B cell (primary cell): ENCODE results near the gene SHC4. TPM values are rescaled to one million over a fixed set of nuclear protein-coding genes. Genes with fewer than 3 reads are reported as not detected.

Experiments used
- ATAC-seq: fragments of 200-7000 bp; cut with Tn5 transposase; one replicate; pipeline ENCODE4 v1.10.0; 2021; ENCODE audit warnings: low read depth, mild to moderate bottlenecking, moderate number of reproducible peaks, moderate library complexity
- CTCF ChIA-PET: fragments of 350-600 bp; sonication (Branson Sonifier 250); formaldehyde crosslinking; loops from one replicate; lab custom pipeline; 2021; ENCODE audit warnings: antibody characterized with exemption, inconsistent platforms; lab: Charles Lee
- POLR2A ChIA-PET: fragments of 350-600 bp; sonication (Branson Sonifier 250); formaldehyde crosslinking; loops from one replicate; lab custom pipeline; 2021; ENCODE audit warnings: antibody characterized with exemption; lab: Charles Lee
- DNase-seq: peaks from one replicate; pipeline ENCODE4 v3.0.0; 2013
- H2AFZ ChIP-seq: 2 replicates; pipeline ENCODE4 v1.6.1; 2012; ENCODE audit warnings: mild to moderate bottlenecking, low read depth, low read length; ENCODE audit not compliant: insufficient read depth, poor library complexity, severe bottlenecking
- H3K27ac ChIP-seq, 2 donors: 1 replicate in 1 of 2; 2 replicates in 1 of 2; pipeline ENCODE4 v1.5.1; 2012 to 2013; ENCODE audit warnings: low read length in 2 of 2, mild to moderate bottlenecking in 2 of 2, moderate library complexity in 1 of 2
- H3K27me3 ChIP-seq, 4 experiments: fragments of 200-600 bp in 1 of 4; sonication (generic) in 1 of 4; replicated peaks in 1 of 4; 1 replicate in 2 of 4; 2 replicates in 2 of 4; pipeline versions ENCODE4 v1.6.1 to v1.7.0; 2013 to 2016; ENCODE audit warnings: low read length in 3 of 4, mild to moderate bottlenecking in 2 of 4, mixed read lengths in 1 of 4, moderate library complexity in 1 of 4; ENCODE audit not compliant: insufficient read depth in 4 of 4, control insufficient read depth in 3 of 4; ENCODE audit errors: control extremely low read depth in 1 of 4
- H3K36me3 ChIP-seq, 2 experiments: replicated peaks in 1 of 2; 1 replicate in 1 of 2; 2 replicates in 1 of 2; pipeline versions ENCODE4 v1.6.1 to v1.7.1; 2013; ENCODE audit warnings: low read length in 1 of 2; ENCODE audit not compliant: insufficient read depth in 2 of 2, control insufficient read depth in 1 of 2; ENCODE audit errors: control extremely low read depth in 1 of 2, extremely low read depth in 1 of 2
- H3K4me1 ChIP-seq, 2 donors: fragments of 200-600 bp in 1 of 2; sonication (generic) in 1 of 2; 1 replicate in 1 of 2; 2 replicates in 1 of 2; pipeline versions ENCODE4 v1.5.1 to v1.6.1; 2013 to 2017; ENCODE audit warnings: low read length in 2 of 2; ENCODE audit not compliant: control insufficient read depth in 2 of 2, insufficient read depth in 2 of 2
- H3K4me2 ChIP-seq: replicated peaks from 2 replicates; pipeline ENCODE3; 2012; ENCODE audit warnings: mild to moderate bottlenecking, low read depth, low read length; ENCODE audit not compliant: poor library complexity, severe bottlenecking
- H3K4me3 ChIP-seq, 5 experiments: fragments of 200-600 bp in 1 of 5; sonication (generic) in 1 of 5; 1 replicate in 3 of 5; 2 replicates in 2 of 5; pipeline versions ENCODE4 v1.5.1 to v1.7.0; 2011 to 2016; ENCODE audit warnings: low read length in 4 of 5, mild to moderate bottlenecking in 4 of 5, low read depth in 2 of 5, control low read depth in 1 of 5, moderate library complexity in 1 of 5; ENCODE audit not compliant: insufficient read depth in 1 of 5; ENCODE audit errors: control extremely low read depth in 1 of 5, extremely low read depth in 1 of 5
- H3K79me2 ChIP-seq: fragments of 200-600 bp; sonication (generic); one replicate; pipeline ENCODE4 v1.6.0; 2016; ENCODE audit warnings: low read length; ENCODE audit not compliant: control insufficient read depth, insufficient read depth
- H3K9ac ChIP-seq: fragments of 200-600 bp; sonication (generic); 2 replicates; pipeline ENCODE4 v1.6.1; 2017; ENCODE audit warnings: mild to moderate bottlenecking, low read length, moderate library complexity
- H3K9me3 ChIP-seq, 3 donors: one replicate each; pipeline versions ENCODE4 v1.6.1 to v1.7.1; 2013; ENCODE audit warnings: low read length in 2 of 3; ENCODE audit not compliant: control insufficient read depth in 2 of 3, insufficient read depth in 1 of 3; ENCODE audit errors: control extremely low read depth in 1 of 3
- H4K20me1 ChIP-seq: 2 replicates; pipeline ENCODE4 v1.6.0; 2012; ENCODE audit warnings: mild to moderate bottlenecking, low read length; ENCODE audit not compliant: insufficient read depth, control insufficient read depth, poor library complexity, severe bottlenecking
- H3K27ac Mint-ChIP-seq: one replicate; pipeline ENCODE4 v1.8.0; 2021; ENCODE audit warnings: mixed read lengths
- H3K27me3 Mint-ChIP-seq: one replicate; pipeline ENCODE4 v1.8.0; 2021; ENCODE audit warnings: mixed read lengths
- H3K4me1 Mint-ChIP-seq: one replicate; pipeline ENCODE4 v1.8.0; 2021; ENCODE audit warnings: mixed read lengths
- H3K4me3 Mint-ChIP-seq: one replicate; pipeline ENCODE4 v1.8.0; 2021; ENCODE audit warnings: mixed read lengths
- H3K9me3 Mint-ChIP-seq: one replicate; pipeline ENCODE4 v1.8.0; 2022; ENCODE audit warnings: mixed read lengths; ENCODE audit not compliant: insufficient read depth
- CTCF ChIP-seq: fragments of 200-600 bp; IDR thresholded peaks from one replicate; pipeline ENCODE4 v1.8.0; 2022; ENCODE audit warnings: antibody characterized with exemption, mild to moderate bottlenecking
- EZH2 ChIP-seq: IDR thresholded peaks from 2 replicates; pipeline ENCODE4 v1.6.1; 2012; ENCODE audit warnings: borderline replicate concordance, low read depth, mild to moderate bottlenecking, moderate library complexity, low read length; ENCODE audit not compliant: insufficient read depth, poor library complexity, severe bottlenecking
- WGBS: methylation state at CpG from one replicate; pipeline ENCODE4 v1.1.5; 2013; ENCODE audit warnings: missing lambda C conversion rate; ENCODE audit not compliant: insufficient coverage; 5-methylcytosine and 5-hydroxymethylcytosine counted together
- intact Hi-C: fragments of 100-400 bp; cut with micrococcal nuclease; formaldehyde crosslinking; loops from one replicate; pipeline ENCODE4 v1.10.0; 2022
- polyA plus RNA-seq: library from polyadenylated mRNA; depleted of rRNA; stranded (reverse); fragments of >200 nt; gene quantifications from 2 replicates; pipeline ENCODE4 v1.2.3, GENCODE V29; 2012
- total RNA-seq, 2 donors: library from RNA; stranded (reverse); fragments of 120-200 nt in 1 of 2; gene quantifications; 1 replicate in 1 of 2; 2 replicates in 1 of 2; pipeline versions ENCODE4 v1.2.3 to v1.2.4, GENCODE V29; 2013 to 2022

SHC4 gene
- total and polyA plus RNA-seq, 2 donors (not counting 1 experiment from before 2014, with no cell fraction given): 0.04 to 0.69 TPM

DNA sequence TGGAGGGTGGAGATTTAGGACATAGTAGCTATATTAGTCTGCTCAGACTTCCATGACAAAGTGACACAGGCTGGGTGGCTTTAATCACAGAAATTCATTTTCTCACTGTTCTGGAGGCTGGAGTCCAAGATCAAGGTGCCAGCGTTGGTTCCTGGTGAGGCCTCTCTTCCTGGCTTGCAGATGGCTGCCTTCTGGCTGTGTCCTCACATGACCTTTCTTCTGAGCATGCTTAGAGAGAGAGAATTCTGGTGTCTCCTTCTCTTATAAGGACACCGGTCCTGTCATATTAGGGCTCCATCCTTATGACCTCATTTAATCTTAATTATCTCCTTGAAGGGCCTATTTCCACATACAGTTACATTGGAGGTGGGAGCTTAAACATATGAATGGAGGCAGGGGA lies 14.9 kb upstream of the SHC4 start:
- WGBS: 33% methylated on average over 1 of the region's 2 CpGs

More for the DNA sequence above, 14.9 kb upstream of the SHC4 start:
- ChIA-PET CTCF (interaction anchor here (0.9 to 1.5 kb wide), 2 partner anchors 11 to 15 kb away, joined by 3 to 5 read pairs; partner anchors contain the start of gene SHC4), POLR2A (no interaction called here)
- H3K27me3 ChIP-seq: peaks cover 0 to 25% (median 10%) of the 10 kb centered on the region in 4 experiments
- TF ChIP-seq EZH2 (no peak), CTCF (no peak)
- peaks cover 0 to 5% (median 0%) of the 10 kb centered on the region in 3 donors for H3K9me3 ChIP-seq
- no peaks in the 10 kb centered on the region for H4K20me1 ChIP-seq
- ATAC-seq (no peak), DNase-seq (no peak)
- no peaks in the 10 kb centered on the region for H3K36me3 ChIP-seq
- no peak overlapping the region for H3K4me3 ChIP-seq
- Mint-ChIP-seq H3K9me3 (no peaks in the 10 kb centered on the region), H3K4me1 (peaks cover 5% of the 10 kb centered on the region), H3K27me3 (peaks cover 44% of the 10 kb centered on the region), H3K4me3 (no peak overlapping the region), H3K27ac (no peak overlapping the region)
- no peak overlapping the region for H2AFZ ChIP-seq
- H3K79me2 ChIP-seq: no peaks in the 10 kb centered on the region
- H3K4me1 ChIP-seq: peaks cover 5 to 8% of the 10 kb centered on the region in 2 donors
- intact Hi-C loops: no loop called here
- no peak overlapping the region for H3K27ac ChIP-seq
- H3K4me2 ChIP-seq: no peak overlapping the region
- no peak overlapping the region for H3K9ac ChIP-seq
